Measurements from ENCODE around the gene CHRM2.

CHRM2 gene

GRCh38 chr7:136891850-136892249, 23.4 kb downstream of the CHRM2 start:
- in situ Hi-C loops (cut with MboI; ENCODE audit: low sequenced_read_pairs) = no loop called here

GRCh38 chr7:136894789-136895188, 26.3 kb downstream of the CHRM2 start:
- in situ Hi-C loops (cut with MboI; ENCODE audit: low sequenced_read_pairs) = no loop called here

- in situ Hi-C loops (cut with MboI; ENCODE audit: low sequenced_read_pairs) = no loop called here
These were observed 29.2 kb downstream of the CHRM2 start for GRCh38 chr7:136897676-136898075.

- in situ Hi-C loops (cut with MboI; ENCODE audit: low sequenced_read_pairs) = no loop called here
These were observed 31.6 kb downstream of the CHRM2 start for GRCh38 chr7:136900005-136900404.

GRCh38 chr7:136910771-136911170, 42.3 kb downstream of the CHRM2 start:
- in situ Hi-C loops (cut with MboI; ENCODE audit: low sequenced_read_pairs) = no loop called here

- in situ Hi-C loops (cut with MboI; ENCODE audit: low sequenced_read_pairs) = no loop called here
These were observed 42.9 kb downstream of the CHRM2 start for GRCh38 chr7:136911344-136911743.

- in situ Hi-C loops (cut with MboI; ENCODE audit: low sequenced_read_pairs) = no loop called here
These were observed 43.9 kb downstream of the CHRM2 start for GRCh38 chr7:136912339-136912738.

- in situ Hi-C loops (cut with MboI; ENCODE audit: low sequenced_read_pairs) = no loop called here
These were observed 45.6 kb downstream of the CHRM2 start for GRCh38 chr7:136914016-136914415.

GRCh38 chr7:136919820-136920219, 51.4 kb downstream of the CHRM2 start:
- in situ Hi-C loops (cut with MboI; ENCODE audit: low sequenced_read_pairs) = no loop called here

GRCh38 chr7:136923111-136923667, 54.7 kb downstream of the CHRM2 start:
- in situ Hi-C loops (cut with MboI; ENCODE audit: low sequenced_read_pairs) = no loop called here

GRCh38 chr7:136925044-136925443, 56.6 kb downstream of the CHRM2 start:
- in situ Hi-C loops (cut with MboI; ENCODE audit: low sequenced_read_pairs) = no loop called here

- in situ Hi-C loops (cut with MboI; ENCODE audit: low sequenced_read_pairs) = no loop called here
These were observed 57.1 kb downstream of the CHRM2 start for GRCh38 chr7:136925556-136925955.

- in situ Hi-C loops (cut with MboI; ENCODE audit: low sequenced_read_pairs) = no loop called here
These were observed 62.9 kb downstream of the CHRM2 start for GRCh38 chr7:136931169-136931867.

- in situ Hi-C loops (cut with MboI; ENCODE audit: low sequenced_read_pairs) = no loop called here
These were observed 69.0 kb downstream of the CHRM2 start for GRCh38 chr7:136937436-136937835.

- in situ Hi-C loops (cut with MboI; ENCODE audit: low sequenced_read_pairs) = no loop called here
These were observed 70.0 kb downstream of the CHRM2 start for GRCh38 chr7:136938476-136938875.

GRCh38 chr7:136940122-136940521, 71.7 kb downstream of the CHRM2 start:
- in situ Hi-C loops (cut with MboI; ENCODE audit: low sequenced_read_pairs) = no loop called here

- in situ Hi-C loops (cut with MboI; ENCODE audit: low sequenced_read_pairs) = no loop called here
These were observed 72.5 kb downstream of the CHRM2 start for GRCh38 chr7:136940917-136941316.

GRCh38 chr7:136941816-136942215, 73.4 kb downstream of the CHRM2 start:
- in situ Hi-C loops (cut with MboI; ENCODE audit: low sequenced_read_pairs) = no loop called here

- in situ Hi-C loops (cut with MboI; ENCODE audit: low sequenced_read_pairs) = no loop called here
These were observed 73.9 kb downstream of the CHRM2 start for GRCh38 chr7:136942401-136942800.

- in situ Hi-C loops (cut with MboI; ENCODE audit: low sequenced_read_pairs) = no loop called here
These were observed 74.5 kb downstream of the CHRM2 start for GRCh38 chr7:136942994-136943393.

- in situ Hi-C loops (cut with MboI; ENCODE audit: low sequenced_read_pairs) = no loop called here
These were observed 78.9 kb downstream of the CHRM2 start for GRCh38 chr7:136947347-136947746.

GRCh38 chr7:136950331-136950730, 81.9 kb downstream of the CHRM2 start:
- in situ Hi-C loops (cut with MboI; ENCODE audit: low sequenced_read_pairs) = no loop called here

GRCh38 chr7:136953386-136953785, 84.9 kb downstream of the CHRM2 start:
- in situ Hi-C loops (cut with MboI; ENCODE audit: low sequenced_read_pairs) = no loop called here
